HS-27A (cell line): ENCODE data around the gene SLCO4A1.

Experiments used
- DNase-seq: peaks from one replicate; pipeline ENCODE4 v3.0.0-alpha.2; 2012; ENCODE audit warnings: low read depth, missing footprints

SLCO4A1 gene

GRCh38 chr20:62607366-62608217, 34.7 kb upstream of the SLCO4A1 start:
- DNase-seq, result no peak

- no peak for DNase-seq
These were observed 34.1 kb upstream of the SLCO4A1 start for GRCh38 chr20:62608218-62608565.

GRCh38 chr20:62609279-62609720, 33.0 kb upstream of the SLCO4A1 start:
- no peak for DNase-seq

GRCh38 chr20:62609811-62610757, 32.2 kb upstream of the SLCO4A1 start:
- DNase-seq, result no peak

- DNase-seq, result no peak
These were observed 31.3 kb upstream of the SLCO4A1 start for GRCh38 chr20:62611012-62611411.

- DNase-seq, result no peak
These were observed 30.5 kb upstream of the SLCO4A1 start for GRCh38 chr20:62611819-62612218.

GRCh38 chr20:62614085-62614960, 28.0 kb upstream of the SLCO4A1 start:
- DNase-seq, result no peak

- no peak for DNase-seq
These were observed 27.2 kb upstream of the SLCO4A1 start for GRCh38 chr20:62614961-62615680.

- no peak for DNase-seq
These were observed 26.5 kb upstream of the SLCO4A1 start for GRCh38 chr20:62615750-62616251.

GRCh38 chr20:62616728-62617621, 25.3 kb upstream of the SLCO4A1 start:
- no peak for DNase-seq

GRCh38 chr20:62617711-62618483, 24.4 kb upstream of the SLCO4A1 start:
- DNase-seq, result no peak

- no peak for DNase-seq
These were observed 23.4 kb upstream of the SLCO4A1 start for GRCh38 chr20:62618611-62619529.

- no peak for DNase-seq
These were observed 21.7 kb upstream of the SLCO4A1 start for GRCh38 chr20:62620625-62621024.

- no peak for DNase-seq
These were observed 20.8 kb upstream of the SLCO4A1 start for GRCh38 chr20:62621251-62622110.

- no peak for DNase-seq
These were observed 20.0 kb upstream of the SLCO4A1 start for GRCh38 chr20:62622178-62622876.

- DNase-seq, result no peak
These were observed 19.3 kb upstream of the SLCO4A1 start for GRCh38 chr20:62622877-62623487.
